22Rv1 (cell line): ENCODE data around the gene MTCL1.

ENCODE experiments used
- H3K27ac ChIP-seq: fragments of 450-650 bp; 2 replicates; pipeline ENCODE4 v1.5.1; 2017
- ZFX ChIP-seq: fragments of 450-650 bp; IDR thresholded peaks from 2 replicates; pipeline ENCODE4 v1.6.1; 2017; ENCODE audit warnings: antibody characterized with exemption, borderline replicate concordance
- TF ChIP-seq, protein P1 (sequence below): fragments of 450-650 bp; IDR thresholded peaks from 2 replicates; pipeline ENCODE4 v1.5.1; 2017; ENCODE audit warnings: mild to moderate bottlenecking

Gene MTCL1

DNA sequence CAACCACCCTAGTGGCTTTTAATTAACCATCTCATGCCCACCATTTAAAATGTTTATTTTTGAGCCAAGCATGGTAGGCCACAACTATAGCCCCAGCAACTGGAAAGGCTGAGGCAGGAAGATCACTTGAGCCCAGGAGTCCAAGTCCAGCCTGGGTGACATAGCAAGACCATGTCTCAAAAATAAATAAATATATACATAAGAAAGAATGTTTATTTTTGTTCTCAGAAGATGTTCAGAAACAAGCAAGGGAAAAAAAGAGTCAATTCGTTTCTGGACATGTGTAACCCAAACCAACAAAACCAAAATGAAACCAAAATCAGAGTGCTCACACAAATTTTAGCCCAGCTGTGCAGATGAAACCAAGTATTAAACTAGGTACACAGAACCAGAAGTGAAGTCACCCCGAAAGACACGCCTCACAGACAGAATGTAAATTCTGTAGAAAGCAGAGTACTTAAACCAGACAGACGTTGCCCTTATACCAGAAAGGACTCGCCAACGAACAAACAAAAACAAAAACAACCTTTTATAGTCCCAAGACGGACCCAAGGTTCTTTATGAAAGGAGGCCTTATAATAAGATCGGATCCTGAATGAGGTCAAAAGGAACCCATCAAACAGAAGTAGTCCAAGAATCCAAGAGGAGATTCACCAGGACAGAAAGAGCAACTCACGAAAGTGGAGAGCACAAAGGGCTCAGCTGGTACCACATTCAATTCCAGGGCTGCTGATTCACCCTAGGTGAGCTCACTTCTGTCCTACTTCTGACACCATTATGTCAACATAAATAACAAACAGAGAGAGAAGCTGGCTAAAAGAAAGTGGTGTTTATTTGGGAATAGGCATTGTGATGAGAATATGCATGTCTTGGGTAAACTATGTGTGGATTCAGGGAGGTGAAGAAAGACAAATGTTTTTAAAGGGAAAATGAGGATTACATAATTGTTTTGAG lies 31.8 kb upstream of the MTCL1 start:
- no peak overlapping the region for H3K27ac ChIP-seq
- TF ChIP-seq ZFX, result no peak
- TF ChIP-seq, protein P1, sequence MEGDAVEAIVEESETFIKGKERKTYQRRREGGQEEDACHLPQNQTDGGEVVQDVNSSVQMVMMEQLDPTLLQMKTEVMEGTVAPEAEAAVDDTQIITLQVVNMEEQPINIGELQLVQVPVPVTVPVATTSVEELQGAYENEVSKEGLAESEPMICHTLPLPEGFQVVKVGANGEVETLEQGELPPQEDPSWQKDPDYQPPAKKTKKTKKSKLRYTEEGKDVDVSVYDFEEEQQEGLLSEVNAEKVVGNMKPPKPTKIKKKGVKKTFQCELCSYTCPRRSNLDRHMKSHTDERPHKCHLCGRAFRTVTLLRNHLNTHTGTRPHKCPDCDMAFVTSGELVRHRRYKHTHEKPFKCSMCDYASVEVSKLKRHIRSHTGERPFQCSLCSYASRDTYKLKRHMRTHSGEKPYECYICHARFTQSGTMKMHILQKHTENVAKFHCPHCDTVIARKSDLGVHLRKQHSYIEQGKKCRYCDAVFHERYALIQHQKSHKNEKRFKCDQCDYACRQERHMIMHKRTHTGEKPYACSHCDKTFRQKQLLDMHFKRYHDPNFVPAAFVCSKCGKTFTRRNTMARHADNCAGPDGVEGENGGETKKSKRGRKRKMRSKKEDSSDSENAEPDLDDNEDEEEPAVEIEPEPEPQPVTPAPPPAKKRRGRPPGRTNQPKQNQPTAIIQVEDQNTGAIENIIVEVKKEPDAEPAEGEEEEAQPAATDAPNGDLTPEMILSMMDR, result no peak

DNA sequence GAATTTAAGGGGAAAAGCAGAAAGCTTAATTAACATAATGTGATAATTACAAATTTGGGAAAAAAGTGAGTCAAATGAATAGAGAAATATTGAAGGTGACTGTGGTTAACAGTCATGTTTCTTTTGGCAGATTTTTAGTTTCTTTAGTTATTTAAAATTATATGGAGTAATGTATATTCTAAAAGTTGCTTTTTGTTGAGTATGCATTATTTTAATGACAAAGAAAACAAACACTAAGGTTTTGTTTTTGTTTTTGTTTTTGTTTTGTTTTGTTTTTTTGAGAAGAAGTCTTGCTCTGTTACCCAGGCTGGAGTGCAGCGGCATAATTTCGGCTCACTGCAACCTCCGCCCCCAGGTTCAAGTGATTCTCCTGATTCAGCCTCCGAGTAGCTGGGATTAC lies 30.3 kb upstream of the MTCL1 start:
- H3K27ac ChIP-seq, result no peak overlapping the region
- TF ChIP-seq ZFX, result no peak
- TF ChIP-seq, protein P1, result no peak

DNA sequence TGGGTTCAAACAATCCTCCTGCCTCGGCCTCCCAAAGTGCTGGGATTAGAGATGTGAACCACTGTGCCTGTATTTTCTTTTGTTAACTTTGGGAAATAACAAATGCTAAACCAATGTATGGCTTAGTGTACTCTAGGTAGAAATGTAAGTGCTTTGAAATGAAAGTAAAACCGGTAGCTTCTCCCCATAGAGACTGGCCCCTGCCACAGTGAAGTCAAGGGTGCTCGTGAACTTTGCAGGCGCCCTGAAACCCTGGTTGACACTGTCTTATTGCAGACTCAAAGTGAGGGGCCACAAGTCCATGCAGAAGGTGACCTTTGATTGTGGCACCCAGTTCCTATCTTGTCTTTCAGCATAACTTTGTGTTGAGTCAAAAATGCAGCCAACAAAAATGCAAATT lies 24.2 kb upstream of the MTCL1 start:
- no peak overlapping the region for H3K27ac ChIP-seq
- no peak for TF ChIP-seq ZFX
- TF ChIP-seq, protein P1, result no peak

DNA sequence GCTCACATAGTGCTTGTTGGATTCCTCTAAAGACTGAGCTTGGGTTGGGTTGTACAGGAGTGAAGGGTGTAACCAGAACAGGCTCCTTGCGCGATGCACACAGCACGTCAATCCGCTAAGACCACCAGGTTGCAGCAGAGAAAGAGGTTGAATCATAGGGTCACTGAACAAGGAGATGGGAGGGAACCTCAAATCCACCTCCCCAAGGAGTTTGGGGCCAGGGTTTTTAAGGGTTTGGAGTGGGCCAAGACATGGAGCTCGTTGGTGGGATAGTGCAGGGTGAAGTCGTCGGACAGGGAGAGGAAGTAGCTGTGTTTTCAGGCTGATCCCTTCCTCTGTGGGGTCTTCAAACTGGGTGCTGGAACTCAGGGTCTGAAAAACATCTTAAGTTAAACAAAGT lies 20.8 kb upstream of the MTCL1 start:
- H3K27ac ChIP-seq, result no peak overlapping the region
- TF ChIP-seq, protein P1, result no peak
- TF ChIP-seq ZFX, result no peak

DNA sequence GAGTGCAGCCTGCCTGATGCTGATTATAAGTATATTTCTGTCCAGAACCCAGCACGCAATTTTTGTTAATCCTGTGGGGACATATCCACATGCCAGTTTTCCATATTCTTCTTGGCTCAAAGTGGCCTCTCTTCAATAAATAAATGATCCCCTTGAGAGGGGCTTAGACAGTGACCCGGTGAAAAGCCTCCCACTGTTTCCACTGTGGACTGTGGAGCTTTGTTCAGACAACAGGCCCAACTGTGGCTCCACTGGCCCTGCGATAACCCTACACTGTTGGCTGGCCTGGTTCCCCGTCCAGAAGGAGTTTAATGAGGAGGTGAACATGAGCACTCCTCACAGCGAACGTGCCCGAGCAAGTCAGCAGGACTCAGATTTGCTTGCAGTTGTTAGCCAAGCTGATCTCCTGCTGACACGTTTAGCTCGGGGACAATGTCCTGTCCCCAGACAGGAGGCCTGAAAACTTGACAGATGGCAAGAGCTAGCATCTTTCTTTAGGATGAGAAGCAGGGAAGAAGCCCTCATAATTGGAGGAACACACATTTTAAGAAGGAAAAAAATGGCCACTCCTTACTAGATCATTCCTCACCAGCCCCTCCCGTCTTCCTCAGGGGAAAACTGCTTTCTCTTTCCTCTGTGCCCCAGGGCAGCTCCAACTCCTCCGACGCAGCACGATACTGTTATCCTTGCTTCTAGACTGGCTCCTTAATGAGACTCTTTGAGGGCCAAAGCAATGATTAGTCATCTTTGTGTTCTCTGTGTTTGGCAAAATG lies 20.0 kb upstream of the MTCL1 start:
- H3K27ac ChIP-seq, result no peak overlapping the region
- no peak for TF ChIP-seq ZFX
- TF ChIP-seq, protein P1, result no peak

DNA sequence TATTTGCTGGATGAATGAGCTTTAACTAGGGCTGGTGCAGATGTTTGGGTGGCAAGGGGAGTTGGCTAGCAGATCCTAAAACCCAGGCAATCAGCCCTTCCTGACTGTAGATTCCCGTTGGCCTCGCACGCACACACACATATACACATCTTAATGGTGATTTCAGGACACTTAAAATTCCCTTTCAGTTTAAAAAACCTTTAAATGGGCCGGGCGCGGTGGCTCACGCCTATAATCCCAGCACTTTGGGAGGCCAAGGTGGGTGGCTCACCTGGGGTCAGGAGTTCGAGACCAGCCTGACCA lies 19.5 kb upstream of the MTCL1 start:
- no peak for TF ChIP-seq ZFX
- TF ChIP-seq, protein P1, result no peak
- no peak overlapping the region for H3K27ac ChIP-seq

DNA sequence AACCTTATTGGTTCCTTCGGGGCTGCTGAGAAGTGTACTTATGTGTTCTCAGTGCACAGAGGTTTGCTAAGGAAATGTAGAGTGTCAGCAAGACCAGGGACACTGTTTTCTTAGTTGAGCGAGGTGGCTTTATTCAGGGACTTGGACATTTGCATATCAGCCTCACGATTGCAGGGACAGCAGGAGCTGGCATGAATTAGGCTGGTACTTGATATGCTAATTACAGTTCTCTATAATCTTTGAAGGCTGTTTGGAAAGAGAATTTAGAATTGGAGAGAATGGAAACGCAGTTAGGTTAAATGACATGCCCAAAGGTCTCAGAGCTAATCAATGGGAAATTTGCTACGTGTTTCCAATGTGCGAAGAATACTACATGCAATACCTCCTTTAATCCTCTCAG lies 18.7 kb upstream of the MTCL1 start:
- no peak for TF ChIP-seq ZFX
- TF ChIP-seq, protein P1, result no peak
- no peak overlapping the region for H3K27ac ChIP-seq
